ENCODE results near the gene COG4. TPM values are rescaled to one million over a fixed set of nuclear protein-coding genes. Genes with fewer than 3 reads are reported as not detected.

COG4 gene
- total RNA-seq (10 to 100 TPM; 27.4 to 46.5 (median 36.3) TPM), polyA plus RNA-seq (10 to 100 TPM; 32.8 to 41.8 TPM)
- long read RNA-seq, donor 1, transcript COG4-201 (19 exons, 2,833 nt), result major isoform, 230 of 312 reads
- long read RNA-seq, donor 1, transcript COG4-202 (18 exons, 2,756 nt), result minor isoform, 13 of 312 reads
- long read RNA-seq, donor 1, partial matches to known transcripts, result 28 of 312 reads
- long read RNA-seq, donor 1, other reads (novel, unspliced or antisense), result 40 of 312 reads
- long read RNA-seq, donor 2, transcript COG4-201 (19 exons, 2,833 nt), result major isoform, 14 of 55 reads
- long read RNA-seq, donor 2, partial matches to known transcripts, result 36 of 55 reads
- long read RNA-seq, donor 2, other reads (novel, unspliced or antisense), result 5 of 55 reads
- long read RNA-seq, donor 3, transcript COG4-201 (19 exons, 2,833 nt), result major isoform, 97 of 126 reads
- long read RNA-seq, donor 3, partial matches to known transcripts, result 2 of 126 reads
- long read RNA-seq, donor 3, other reads (novel, unspliced or antisense), result 23 of 126 reads

DNA sequence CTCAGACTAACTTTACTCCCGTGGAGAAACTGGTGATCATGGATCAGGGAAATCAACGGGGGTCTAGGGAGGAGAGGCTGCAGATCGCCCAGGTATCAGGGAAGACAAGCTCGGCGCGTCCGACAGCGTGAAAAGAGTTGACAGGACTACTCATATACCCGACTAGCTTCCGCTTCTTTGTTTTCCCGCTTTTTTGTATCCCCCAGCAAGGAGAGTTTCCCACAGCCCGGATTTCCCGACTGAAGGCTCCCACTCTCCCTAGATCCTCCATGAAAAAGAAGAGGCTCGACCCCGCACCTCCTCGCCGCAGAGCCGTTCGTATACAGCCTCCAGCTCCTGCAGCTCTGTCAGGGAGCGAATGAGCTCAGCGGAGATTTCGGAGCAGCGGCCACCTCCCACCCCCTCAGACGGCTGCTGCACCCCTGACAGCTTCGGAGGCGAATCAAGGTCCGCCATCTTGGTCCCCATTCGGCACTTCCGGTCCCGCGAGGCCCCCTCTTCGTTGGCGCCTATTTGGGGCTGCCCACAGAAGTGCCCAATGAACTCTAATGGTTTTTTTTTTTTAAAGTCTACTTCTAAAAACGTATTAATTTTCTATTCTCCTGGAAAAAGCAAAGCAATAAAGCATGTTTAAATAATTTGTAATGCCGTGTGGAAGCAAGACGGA lies at the start of gene COG4:
Gene COG4, minus strand, starts transcription at position 479 of the 667 bp plus-strand sequence. Its CDS starts 11 bp downstream, at position 468.
- H3K27me3 ChIP-seq, result no peaks in the 10 kb centered on the region
- H3K27ac ChIP-seq, result peak within 1 kb of the TSS; percentile 69 to 77
- intact Hi-C loops (cut with DNase I), result no loop called here
- no peaks in the 10 kb centered on the region for H3K36me3 ChIP-seq
- WGBS, 3 donors, result 0 to 1% (median 1%) methylated on average over 36 of the region's 36 CpGs
- peaks cover 8% of the 10 kb centered on the region for H3K4me1 ChIP-seq (ENCODE audit: insufficient read depth)
- TF ChIP-seq EP300 (IDR thresholded peaks at IDR 0.05) (no peak), POLR2A (IDR thresholded peaks at IDR 0.05) (no peak)
- TF ChIP-seq, protein P1, sequence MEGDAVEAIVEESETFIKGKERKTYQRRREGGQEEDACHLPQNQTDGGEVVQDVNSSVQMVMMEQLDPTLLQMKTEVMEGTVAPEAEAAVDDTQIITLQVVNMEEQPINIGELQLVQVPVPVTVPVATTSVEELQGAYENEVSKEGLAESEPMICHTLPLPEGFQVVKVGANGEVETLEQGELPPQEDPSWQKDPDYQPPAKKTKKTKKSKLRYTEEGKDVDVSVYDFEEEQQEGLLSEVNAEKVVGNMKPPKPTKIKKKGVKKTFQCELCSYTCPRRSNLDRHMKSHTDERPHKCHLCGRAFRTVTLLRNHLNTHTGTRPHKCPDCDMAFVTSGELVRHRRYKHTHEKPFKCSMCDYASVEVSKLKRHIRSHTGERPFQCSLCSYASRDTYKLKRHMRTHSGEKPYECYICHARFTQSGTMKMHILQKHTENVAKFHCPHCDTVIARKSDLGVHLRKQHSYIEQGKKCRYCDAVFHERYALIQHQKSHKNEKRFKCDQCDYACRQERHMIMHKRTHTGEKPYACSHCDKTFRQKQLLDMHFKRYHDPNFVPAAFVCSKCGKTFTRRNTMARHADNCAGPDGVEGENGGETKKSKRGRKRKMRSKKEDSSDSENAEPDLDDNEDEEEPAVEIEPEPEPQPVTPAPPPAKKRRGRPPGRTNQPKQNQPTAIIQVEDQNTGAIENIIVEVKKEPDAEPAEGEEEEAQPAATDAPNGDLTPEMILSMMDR (IDR thresholded peaks at IDR 0.05), result no peak
- peak; percentile 82 to 89 (median 87) for DNase-seq
- no peaks in the 10 kb centered on the region for H3K9me3 ChIP-seq
- peak within 1 kb of the TSS; percentile 90 for H3K4me3 ChIP-seq

DNA sequence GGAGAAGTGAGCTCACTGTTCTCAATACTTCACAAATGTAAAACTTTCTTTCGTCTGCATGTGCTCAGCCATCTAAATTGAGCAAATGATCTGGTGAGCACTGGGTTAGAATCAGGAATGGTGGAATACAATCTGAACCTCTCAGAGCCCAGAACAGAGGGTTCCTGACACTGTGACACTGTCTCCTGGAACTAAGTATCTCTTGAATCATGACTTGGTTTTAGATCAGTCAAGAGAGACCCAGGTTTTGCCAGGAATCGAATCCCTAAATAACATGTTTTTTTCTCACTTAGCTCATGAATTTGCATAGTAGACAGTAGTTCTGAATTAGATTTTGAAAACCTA lies 49.5 kb upstream of the COG4 start:
- H3K4me3 ChIP-seq, result no peak overlapping the region
- H3K9me3 ChIP-seq, result no peaks in the 10 kb centered on the region
- H3K27ac ChIP-seq, result no peak overlapping the region
- 38 to 45% (median 39%) methylated on average over 2 of the region's 2 CpGs for WGBS, 3 donors
- no peak for DNase-seq
- intact Hi-C loops (cut with DNase I), result no loop called here
- H3K27me3 ChIP-seq, result no peaks in the 10 kb centered on the region
- no peaks in the 10 kb centered on the region for H3K36me3 ChIP-seq
- H3K4me1 ChIP-seq (ENCODE audit: insufficient read depth), result peaks cover 6% of the 10 kb centered on the region
- TF ChIP-seq POLR2A (IDR thresholded peaks at IDR 0.05) (no peak), EP300 (IDR thresholded peaks at IDR 0.05) (no peak)
- TF ChIP-seq, protein P1 (IDR thresholded peaks at IDR 0.05), result no peak

DNA sequence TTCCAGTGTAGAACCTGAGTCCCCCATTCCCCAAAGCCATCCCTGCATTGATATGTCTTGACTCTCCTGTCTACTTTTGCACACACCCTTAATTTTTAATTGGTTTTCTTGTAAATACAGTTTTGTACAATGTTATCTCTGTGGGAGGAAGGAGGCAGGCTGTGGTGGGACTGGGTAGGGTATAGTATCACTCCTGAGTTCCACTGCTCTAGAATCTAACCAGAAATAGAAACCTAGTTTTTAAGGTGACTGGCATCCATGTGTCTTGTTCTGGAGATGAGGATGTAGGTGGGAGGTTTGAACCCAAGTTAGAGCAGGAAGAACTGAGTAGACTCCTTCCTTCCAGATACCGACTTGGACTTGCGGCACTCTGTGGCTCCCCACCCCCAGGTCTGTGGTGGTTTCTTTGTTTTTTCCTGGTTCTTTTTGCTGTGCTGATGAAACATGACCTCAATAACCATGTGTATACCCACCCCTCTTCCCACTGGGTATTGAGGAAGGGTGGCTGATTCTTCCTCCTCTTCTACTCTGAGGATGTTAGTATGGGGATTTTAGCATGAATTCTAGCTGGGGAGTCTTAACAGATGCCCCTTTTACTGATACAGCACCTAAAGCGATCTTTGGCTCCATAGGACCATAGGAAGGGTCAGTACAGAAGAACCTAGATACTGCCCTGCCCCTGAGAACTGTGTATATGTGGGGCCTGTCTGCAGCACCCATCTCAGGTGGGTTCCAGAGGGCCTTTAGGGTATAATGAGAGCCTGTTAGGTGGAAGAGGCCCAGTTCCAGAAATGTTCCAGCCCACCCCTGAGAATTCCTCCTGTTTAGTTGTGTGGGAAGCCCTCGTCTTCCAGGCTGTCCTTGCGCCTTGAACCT lies 48.9 kb upstream of the COG4 start:
- Histone ChIP-seq H3K36me3 (no peaks in the 10 kb centered on the region), H3K4me3 (no peak overlapping the region), H3K9me3 (no peaks in the 10 kb centered on the region), H3K4me1 (ENCODE audit: insufficient read depth) (peaks cover 6% of the 10 kb centered on the region), H3K27me3 (no peaks in the 10 kb centered on the region), H3K27ac (no peak overlapping the region)
- 68 to 73% (median 69%) methylated on average over 5 of the region's 5 CpGs for WGBS, 3 donors
- intact Hi-C loops (cut with DNase I), result no loop called here
- DNase-seq, result no peak
- TF ChIP-seq, protein P1 (IDR thresholded peaks at IDR 0.05), result no peak
- TF ChIP-seq EP300 (IDR thresholded peaks at IDR 0.05) (no peak), POLR2A (IDR thresholded peaks at IDR 0.05) (no peak)

DNA sequence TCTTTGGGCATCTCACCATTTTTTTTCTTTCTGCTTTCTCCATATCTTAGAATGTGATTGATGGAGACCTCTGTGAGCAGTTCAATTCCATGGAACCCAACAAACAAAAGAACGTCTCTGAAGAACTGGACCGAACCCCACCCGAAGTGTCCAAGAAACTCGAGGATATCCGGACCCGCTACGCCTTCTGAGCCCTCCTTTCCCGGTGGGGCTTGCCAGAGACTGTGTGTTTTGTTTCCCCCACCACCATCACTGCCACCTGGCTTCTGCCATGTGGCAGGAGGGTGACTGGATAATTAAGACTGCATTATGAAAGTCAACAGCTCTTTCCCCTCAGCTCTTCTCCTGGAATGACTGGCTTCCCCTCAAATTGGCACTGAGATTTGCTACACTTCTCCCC lies 48.3 kb upstream of the COG4 start:
- Histone ChIP-seq H3K4me3 (no peak overlapping the region), H3K36me3 (no peaks in the 10 kb centered on the region), H3K27me3 (no peaks in the 10 kb centered on the region), H3K9me3 (no peaks in the 10 kb centered on the region), H3K27ac (no peak overlapping the region), H3K4me1 (ENCODE audit: insufficient read depth) (peaks cover 5% of the 10 kb centered on the region)
- intact Hi-C loops (cut with DNase I), result no loop called here
- TF ChIP-seq, protein P1 (IDR thresholded peaks at IDR 0.05), result no peak
- no peak for TF ChIP-seq EP300 (IDR thresholded peaks at IDR 0.05)
- no peak for DNase-seq
- WGBS, 3 donors, result 84 to 85% (median 85%) methylated on average over 8 of the region's 8 CpGs
